GM23338 (cell line): ENCODE results near the gene SPG7. TPM values are rescaled to one million over a fixed set of nuclear protein-coding genes. Genes with fewer than 3 reads are reported as not detected.

ENCODE experiments used
- ATAC-seq: fragments of 200-7000 bp; cut with Tn5 transposase; 3 replicates; pipeline ENCODE4 v1.9.1; 2020
- DNase-seq: peaks from one replicate; pipeline ENCODE4 v3.0.0-alpha.2; 2015; ENCODE audit warnings: low spot score
- H2AFZ ChIP-seq: fragments of 200-600 bp; sonication (generic); 2 replicates; pipeline ENCODE4 v1.8.0; 2016; ENCODE audit warnings: antibody characterized with exemption, mild to moderate bottlenecking, moderate library complexity
- H3F3A ChIP-seq: fragments of 200-600 bp; sonication (generic); replicated peaks from 2 replicates; pipeline ENCODE4 v1.8.0; 2017; ENCODE audit warnings: antibody characterized with exemption, mixed run types, low read depth
- H3K27ac ChIP-seq: fragments of 200-600 bp; sonication (generic); 2 replicates; pipeline ENCODE4 v1.6.1; 2016; ENCODE audit warnings: low read depth
- H3K27me3 ChIP-seq: fragments of 200-600 bp; sonication (generic); 2 replicates; pipeline ENCODE4 v1.8.0; 2016; ENCODE audit warnings: mild to moderate bottlenecking, mixed run types, moderate library complexity; ENCODE audit not compliant: insufficient read depth
- H3K36me3 ChIP-seq: fragments of 200-600 bp; sonication (generic); 2 replicates; pipeline ENCODE4 v1.8.0; 2016; ENCODE audit warnings: mild to moderate bottlenecking; ENCODE audit not compliant: insufficient read depth
- H3K4me1 ChIP-seq: fragments of 200-600 bp; sonication (generic); 2 replicates; pipeline ENCODE4 v1.8.0; 2016; ENCODE audit warnings: mild to moderate bottlenecking, moderate library complexity; ENCODE audit not compliant: insufficient read depth
- H3K4me2 ChIP-seq: fragments of 200-600 bp; sonication (generic); 2 replicates; pipeline ENCODE4 v1.7.1; 2017; ENCODE audit warnings: mixed run types
- H3K4me3 ChIP-seq: fragments of 200-600 bp; sonication (generic); 2 replicates; pipeline ENCODE4 v1.6.1; 2016; ENCODE audit warnings: mixed run types
- H3K79me2 ChIP-seq: fragments of 200-600 bp; sonication (generic); replicated peaks from 2 replicates; pipeline ENCODE4 v1.8.0; 2017; ENCODE audit warnings: mild to moderate bottlenecking; ENCODE audit not compliant: insufficient read depth
- H3K9me2 ChIP-seq: fragments of 200-600 bp; sonication (generic); 2 replicates; pipeline ENCODE4 v1.8.0; 2017; ENCODE audit not compliant: insufficient read depth
- H4K20me1 ChIP-seq: fragments of 200-600 bp; sonication (generic); replicated peaks from 2 replicates; pipeline ENCODE4 v1.8.0; 2017; ENCODE audit warnings: mild to moderate bottlenecking; ENCODE audit not compliant: insufficient read depth
- H3K27ac Mint-ChIP-seq: 2 replicates; pipeline ENCODE4 v1.8.0; 2020; ENCODE audit warnings: inconsistent platforms, mild to moderate bottlenecking, moderate library complexity, mixed read lengths
- H3K27me3 Mint-ChIP-seq: 3 replicates; pipeline ENCODE4 v1.8.0; 2022; ENCODE audit warnings: low read depth, mild to moderate bottlenecking, moderate library complexity, mixed read lengths, inconsistent platforms; ENCODE audit not compliant: insufficient read depth, poor library complexity
- H3K36me3 Mint-ChIP-seq: 3 replicates; pipeline ENCODE4 v1.8.0; 2021; ENCODE audit warnings: low read depth, mild to moderate bottlenecking, inconsistent platforms, moderate library complexity, mixed read lengths
- H3K4me1 Mint-ChIP-seq: 3 replicates; pipeline ENCODE4 v1.8.0; 2020; ENCODE audit warnings: mild to moderate bottlenecking, inconsistent platforms, mixed read lengths
- H3K4me3 Mint-ChIP-seq: 3 replicates; pipeline ENCODE4 v1.8.0; 2021; ENCODE audit warnings: moderate library complexity, mild to moderate bottlenecking, inconsistent platforms, mixed read lengths
- H3K9me3 Mint-ChIP-seq: 3 replicates; pipeline ENCODE4 v1.8.0; 2020; ENCODE audit warnings: moderate library complexity, mild to moderate bottlenecking, inconsistent platforms, mixed read lengths
- CREB1 ChIP-seq: fragments of 250-450 bp; sonication (Bioruptor Pico); IDR thresholded peaks from 2 replicates; pipeline ENCODE4 v1.5.0; 2020; ENCODE audit warnings: low read depth, mild to moderate bottlenecking, moderate library complexity
- CTCF ChIP-seq, 2 experiments: fragments of 200-600 bp in 1 of 2; sonication (generic) in 1 of 2; conservative IDR thresholded peaks; 2 replicates each; pipeline versions ENCODE4 v1.5.1 to v1.6.1; 2016 to 2017; ENCODE audit warnings: antibody characterized with exemption in 2 of 2, low read depth in 2 of 2, mild to moderate bottlenecking in 2 of 2, moderate library complexity in 1 of 2
- EZH2 ChIP-seq: fragments of 200-600 bp; sonication (generic); IDR thresholded peaks from one replicate; pipeline ENCODE4 v1.8.0; 2017; ENCODE audit warnings: antibody characterized with exemption, mild to moderate bottlenecking, low read depth; ENCODE audit not compliant: unreplicated experiment
- EZH2phosphoT487 ChIP-seq: fragments of 200-600 bp; sonication (generic); IDR thresholded peaks from one replicate; pipeline ENCODE4 v1.8.1; 2018; ENCODE audit warnings: antibody characterized with exemption; ENCODE audit not compliant: unreplicated experiment
- JUNB ChIP-seq: IDR thresholded peaks from one replicate; pipeline ENCODE4 v1.6.1; 2016; ENCODE audit warnings: antibody characterized with exemption; ENCODE audit not compliant: unreplicated experiment
- NANOG ChIP-seq: IDR thresholded peaks from 2 replicates; pipeline ENCODE4 v1.6.1; 2016; ENCODE audit warnings: antibody characterized with exemption, borderline replicate concordance
- POLR2AphosphoS5 ChIP-seq: IDR thresholded peaks from 2 replicates; pipeline ENCODE4 v1.6.1; 2016; ENCODE audit warnings: antibody characterized with exemption, low read depth
- REST ChIP-seq: IDR thresholded peaks from one replicate; pipeline ENCODE4 v1.6.1; 2018; ENCODE audit warnings: antibody characterized with exemption; ENCODE audit not compliant: unreplicated experiment
- STAT1 ChIP-seq: IDR thresholded peaks from one replicate; pipeline ENCODE4 v1.6.1; 2016; ENCODE audit warnings: antibody characterized with exemption; ENCODE audit not compliant: unreplicated experiment
- ZNF114 ChIP-seq: fragments of 250-450 bp; sonication (Bioruptor Pico); IDR thresholded peaks from 2 replicates; pipeline ENCODE4 v1.5.0; 2020; ENCODE audit warnings: mild to moderate bottlenecking, moderate library complexity
- ZNF331 ChIP-seq: fragments of 250-450 bp; sonication (Bioruptor Pico); IDR thresholded peaks from 2 replicates; pipeline ENCODE4 v1.5.0; 2020; ENCODE audit warnings: low read depth, mild to moderate bottlenecking, moderate library complexity
- polyA plus RNA-seq: library from polyadenylated mRNA; unstranded; fragments of >200 nt; fragmentation: Nextera tagmentation; extraction: Ambion mirVana; gene quantifications from 2 replicates; pipeline ENCODE4 v1.2.1, GENCODE V29; 2016
- total RNA-seq: library from RNA; depleted of rRNA; stranded (reverse); fragments of >200 nt; shearing (Covaris generic); gene quantifications from 2 replicates; pipeline ENCODE4 v1.2.3, GENCODE V29; 2014
- TF ChIP-seq, protein P1 (sequence below): IDR thresholded peaks from 2 replicates; pipeline ENCODE4 v1.6.1; 2016; ENCODE audit warnings: antibody characterized with exemption
- TF ChIP-seq, protein P2 (sequence below): fragments of 250-450 bp; sonication (Bioruptor Pico); IDR thresholded peaks from 2 replicates; pipeline ENCODE4 v1.5.0; 2020; ENCODE audit warnings: mild to moderate bottlenecking, moderate library complexity

The SPG7 gene
- total and polyA plus RNA-seq, 2 experiments from 2014 or later = 77.1 to 267 TPM

GRCh38 chr16:89573826-89574680, 65.8 kb downstream of the SPG7 start:
- no peak for TF ChIP-seq EZH2
- TF ChIP-seq CTCF (conservative IDR thresholded peaks at IDR 0.05; ENCODE audit: low read depth in 2 of 2) = no peak
- no peak for TF ChIP-seq ZNF114 (CRISPR knock-in tag)
- no peak for TF ChIP-seq CREB1 (CRISPR knock-in tag)
- no peak for TF ChIP-seq ZNF331 (CRISPR knock-in tag)
- no peak for TF ChIP-seq REST
- TF ChIP-seq, protein P1, sequence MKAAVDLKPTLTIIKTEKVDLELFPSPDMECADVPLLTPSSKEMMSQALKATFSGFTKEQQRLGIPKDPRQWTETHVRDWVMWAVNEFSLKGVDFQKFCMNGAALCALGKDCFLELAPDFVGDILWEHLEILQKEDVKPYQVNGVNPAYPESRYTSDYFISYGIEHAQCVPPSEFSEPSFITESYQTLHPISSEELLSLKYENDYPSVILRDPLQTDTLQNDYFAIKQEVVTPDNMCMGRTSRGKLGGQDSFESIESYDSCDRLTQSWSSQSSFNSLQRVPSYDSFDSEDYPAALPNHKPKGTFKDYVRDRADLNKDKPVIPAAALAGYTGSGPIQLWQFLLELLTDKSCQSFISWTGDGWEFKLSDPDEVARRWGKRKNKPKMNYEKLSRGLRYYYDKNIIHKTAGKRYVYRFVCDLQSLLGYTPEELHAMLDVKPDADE = no peak
- TF ChIP-seq, protein P2, sequence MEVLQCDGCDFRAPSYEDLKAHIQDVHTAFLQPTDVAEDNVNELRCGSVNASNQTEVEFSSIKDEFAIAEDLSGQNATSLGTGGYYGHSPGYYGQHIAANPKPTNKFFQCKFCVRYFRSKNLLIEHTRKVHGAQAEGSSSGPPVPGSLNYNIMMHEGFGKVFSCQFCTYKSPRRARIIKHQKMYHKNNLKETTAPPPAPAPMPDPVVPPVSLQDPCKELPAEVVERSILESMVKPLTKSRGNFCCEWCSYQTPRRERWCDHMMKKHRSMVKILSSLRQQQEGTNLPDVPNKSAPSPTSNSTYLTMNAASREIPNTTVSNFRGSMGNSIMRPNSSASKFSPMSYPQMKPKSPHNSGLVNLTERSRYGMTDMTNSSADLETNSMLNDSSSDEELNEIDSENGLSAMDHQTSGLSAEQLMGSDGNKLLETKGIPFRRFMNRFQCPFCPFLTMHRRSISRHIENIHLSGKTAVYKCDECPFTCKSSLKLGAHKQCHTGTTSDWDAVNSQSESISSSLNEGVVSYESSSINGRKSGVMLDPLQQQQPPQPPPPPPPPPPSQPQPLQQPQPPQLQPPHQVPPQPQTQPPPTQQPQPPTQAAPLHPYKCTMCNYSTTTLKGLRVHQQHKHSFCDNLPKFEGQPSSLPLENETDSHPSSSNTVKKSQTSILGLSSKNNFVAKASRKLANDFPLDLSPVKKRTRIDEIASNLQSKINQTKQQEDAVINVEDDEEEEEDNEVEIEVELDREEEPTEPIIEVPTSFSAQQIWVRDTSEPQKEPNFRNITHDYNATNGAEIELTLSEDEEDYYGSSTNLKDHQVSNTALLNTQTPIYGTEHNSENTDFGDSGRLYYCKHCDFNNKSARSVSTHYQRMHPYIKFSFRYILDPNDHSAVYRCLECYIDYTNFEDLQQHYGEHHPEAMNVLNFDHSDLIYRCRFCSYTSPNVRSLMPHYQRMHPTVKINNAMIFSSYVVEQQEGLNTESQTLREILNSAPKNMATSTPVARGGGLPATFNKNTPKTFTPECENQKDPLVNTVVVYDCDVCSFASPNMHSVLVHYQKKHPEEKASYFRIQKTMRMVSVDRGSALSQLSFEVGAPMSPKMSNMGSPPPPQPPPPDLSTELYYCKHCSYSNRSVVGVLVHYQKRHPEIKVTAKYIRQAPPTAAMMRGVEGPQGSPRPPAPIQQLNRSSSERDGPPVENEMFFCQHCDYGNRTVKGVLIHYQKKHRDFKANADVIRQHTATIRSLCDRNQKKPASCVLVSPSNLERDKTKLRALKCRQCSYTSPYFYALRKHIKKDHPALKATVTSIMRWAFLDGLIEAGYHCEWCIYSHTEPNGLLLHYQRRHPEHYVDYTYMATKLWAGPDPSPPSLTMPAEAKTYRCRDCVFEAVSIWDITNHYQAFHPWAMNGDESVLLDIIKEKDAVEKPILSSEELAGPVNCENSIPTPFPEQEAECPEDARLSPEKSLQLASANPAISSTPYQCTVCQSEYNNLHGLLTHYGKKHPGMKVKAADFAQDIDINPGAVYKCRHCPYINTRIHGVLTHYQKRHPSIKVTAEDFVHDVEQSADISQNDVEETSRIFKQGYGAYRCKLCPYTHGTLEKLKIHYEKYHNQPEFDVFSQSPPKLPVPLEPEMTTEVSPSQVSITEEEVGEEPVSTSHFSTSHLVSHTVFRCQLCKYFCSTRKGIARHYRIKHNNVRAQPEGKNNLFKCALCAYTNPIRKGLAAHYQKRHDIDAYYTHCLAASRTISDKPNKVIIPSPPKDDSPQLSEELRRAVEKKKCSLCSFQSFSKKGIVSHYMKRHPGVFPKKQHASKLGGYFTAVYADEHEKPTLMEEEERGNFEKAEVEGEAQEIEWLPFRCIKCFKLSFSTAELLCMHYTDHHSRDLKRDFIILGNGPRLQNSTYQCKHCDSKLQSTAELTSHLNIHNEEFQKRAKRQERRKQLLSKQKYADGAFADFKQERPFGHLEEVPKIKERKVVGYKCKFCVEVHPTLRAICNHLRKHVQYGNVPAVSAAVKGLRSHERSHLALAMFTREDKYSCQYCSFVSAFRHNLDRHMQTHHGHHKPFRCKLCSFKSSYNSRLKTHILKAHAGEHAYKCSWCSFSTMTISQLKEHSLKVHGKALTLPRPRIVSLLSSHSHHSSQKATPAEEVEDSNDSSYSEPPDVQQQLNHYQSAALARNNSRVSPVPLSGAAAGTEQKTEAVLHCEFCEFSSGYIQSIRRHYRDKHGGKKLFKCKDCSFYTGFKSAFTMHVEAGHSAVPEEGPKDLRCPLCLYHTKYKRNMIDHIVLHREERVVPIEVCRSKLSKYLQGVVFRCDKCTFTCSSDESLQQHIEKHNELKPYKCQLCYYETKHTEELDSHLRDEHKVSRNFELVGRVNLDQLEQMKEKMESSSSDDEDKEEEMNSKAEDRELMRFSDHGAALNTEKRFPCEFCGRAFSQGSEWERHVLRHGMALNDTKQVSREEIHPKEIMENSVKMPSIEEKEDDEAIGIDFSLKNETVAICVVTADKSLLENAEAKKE (CRISPR knock-in tag) = no peak
- no peak for TF ChIP-seq POLR2AphosphoS5
- no peak for TF ChIP-seq NANOG
- no peak for TF ChIP-seq STAT1
- no peak for TF ChIP-seq EZH2phosphoT487
- TF ChIP-seq JUNB = no peak
- peaks cover 5% of the 10 kb centered on the region; the same call in 1 of the 2 replicates for H3K4me1 ChIP-seq
- no peaks in the 10 kb centered on the region for H4K20me1 ChIP-seq
- no peak overlapping the region for H3K27ac Mint-ChIP-seq
- H3K9me2 ChIP-seq = no peaks in the 10 kb centered on the region
- peaks cover 24% of the 10 kb centered on the region for H3K27me3 ChIP-seq
- H3K9me3 Mint-ChIP-seq = no peaks in the 10 kb centered on the region
- H3K79me2 ChIP-seq = no peaks in the 10 kb centered on the region
- ATAC-seq = peak; percentile 27
- H3K27ac ChIP-seq = no peak overlapping the region
- H3K4me2 ChIP-seq = peak overlapping the region; percentile 91
- no peak for DNase-seq
- peak overlapping the region; percentile 87 for H2AFZ ChIP-seq
- peaks cover 8% of the 10 kb centered on the region for H3K36me3 Mint-ChIP-seq
- no peaks in the 10 kb centered on the region; the same call in 1 of the 2 replicates for H3F3A ChIP-seq
- H3K4me3 ChIP-seq = peak overlapping the region; percentile 78
- no peaks in the 10 kb centered on the region for H3K36me3 ChIP-seq
- H3K27me3 Mint-ChIP-seq = peaks cover 24% of the 10 kb centered on the region
- H3K4me1 Mint-ChIP-seq = peaks cover 3% of the 10 kb centered on the region
- H3K4me3 Mint-ChIP-seq = peak overlapping the region; percentile 52
